ENCODE results near the gene NDUFS6. TPM values are rescaled to one million over a fixed set of nuclear protein-coding genes. Genes with fewer than 3 reads are reported as not detected.

The NDUFS6 gene
- total RNA-seq, 2 donors from 2014 or later: 31.8 to 50.4 TPM

GRCh38 chr5:1856596-1857255, 55.5 kb downstream of the NDUFS6 start:
- no peak for DNase-seq
- intact Hi-C loops (cut with DNase I, micrococcal nuclease): no loop called here
- no peak for ATAC-seq

- no peak for ATAC-seq
- no peak for DNase-seq
- intact Hi-C loops (cut with DNase I, micrococcal nuclease): no loop called here
Observed at GRCh38 chr5:1857256-1857600, 56.0 kb downstream of the NDUFS6 start.

GRCh38 chr5:1858436-1858835, 57.2 kb downstream of the NDUFS6 start:
- no peak for ATAC-seq
- intact Hi-C loops (cut with DNase I, micrococcal nuclease): no loop called here
- no peak for DNase-seq

- ATAC-seq (no peak), DNase-seq (no peak)
- intact Hi-C loops (cut with DNase I, micrococcal nuclease): no loop called here
Observed at GRCh38 chr5:1859099-1859498, 57.9 kb downstream of the NDUFS6 start.

GRCh38 chr5:1860021-1860610, 58.9 kb downstream of the NDUFS6 start:
- DNase-seq (no peak), ATAC-seq (no peak)
- intact Hi-C loops (cut with DNase I, micrococcal nuclease): no loop called here

- no peak for DNase-seq
- intact Hi-C loops (cut with DNase I, micrococcal nuclease): no loop called here
- no peak for ATAC-seq
Observed at GRCh38 chr5:1860949-1861348, 59.7 kb downstream of the NDUFS6 start.

- peak in 1 of 2 donors; percentile 50 for DNase-seq
- peak; percentile 97 for ATAC-seq
- intact Hi-C loops (cut with DNase I, micrococcal nuclease): no loop called here
Observed at GRCh38 chr5:1864896-1865440, 63.8 kb downstream of the NDUFS6 start.

- DNase-seq (no peak), ATAC-seq (no peak)
- intact Hi-C loops (cut with DNase I, micrococcal nuclease): no loop called here
Observed at GRCh38 chr5:1865486-1865885, 64.3 kb downstream of the NDUFS6 start.

Other genes starting within 250 kb of the NDUFS6 start
- 10 to 100 TPM; 26.6 to 33.7 TPM for gene MRPL36, start 1.6 kb upstream of the NDUFS6 start, total RNA-seq
- gene IRX4, start 81.5 kb downstream of the NDUFS6 start, total RNA-seq: not detected

All from left colon (tissue), 2 donors.